ENCODE data around the gene SSBP3. TPM values are rescaled to one million over a fixed set of nuclear protein-coding genes. Genes with fewer than 3 reads are reported as not detected.
A peak's percentile ranks its signal among the peaks of the same experiment; 100 is the strongest.

Gene SSBP3
- total and polyA plus RNA-seq, 4 donors = 7.7 to 24.7 (median 17.3) TPM

DNA sequence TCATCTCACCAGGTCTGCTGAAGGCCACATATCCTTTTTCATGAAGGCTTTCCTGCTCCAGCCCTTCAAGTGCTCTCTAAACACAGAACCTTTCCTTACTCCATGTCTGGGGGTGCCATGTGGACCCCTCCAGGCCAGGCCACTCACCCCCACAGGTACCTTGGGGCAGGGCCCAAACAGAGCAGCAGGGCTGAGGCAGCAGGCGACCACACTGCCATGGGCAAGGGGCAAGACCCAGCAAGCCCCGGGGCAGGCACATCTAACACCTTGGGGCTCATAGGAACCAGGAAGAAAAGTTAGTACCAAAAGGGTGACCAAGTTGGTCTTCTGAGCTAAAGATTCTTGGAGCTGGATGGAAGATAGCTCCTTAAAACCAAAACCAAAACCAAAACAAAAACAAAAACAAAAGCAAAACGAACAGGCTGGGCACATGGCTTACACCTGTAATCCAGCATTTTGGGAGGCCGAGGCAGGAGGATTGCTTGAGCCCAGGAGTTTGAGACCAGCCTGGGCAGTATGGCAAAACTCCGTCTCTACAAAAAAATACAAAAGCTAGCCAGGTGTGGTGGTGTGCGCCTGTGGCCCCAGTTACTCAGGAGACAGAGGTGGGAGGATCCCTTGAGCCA is 142.5 kb downstream of the SSBP3 start (continued):
- TF ChIP-seq, protein P1, sequence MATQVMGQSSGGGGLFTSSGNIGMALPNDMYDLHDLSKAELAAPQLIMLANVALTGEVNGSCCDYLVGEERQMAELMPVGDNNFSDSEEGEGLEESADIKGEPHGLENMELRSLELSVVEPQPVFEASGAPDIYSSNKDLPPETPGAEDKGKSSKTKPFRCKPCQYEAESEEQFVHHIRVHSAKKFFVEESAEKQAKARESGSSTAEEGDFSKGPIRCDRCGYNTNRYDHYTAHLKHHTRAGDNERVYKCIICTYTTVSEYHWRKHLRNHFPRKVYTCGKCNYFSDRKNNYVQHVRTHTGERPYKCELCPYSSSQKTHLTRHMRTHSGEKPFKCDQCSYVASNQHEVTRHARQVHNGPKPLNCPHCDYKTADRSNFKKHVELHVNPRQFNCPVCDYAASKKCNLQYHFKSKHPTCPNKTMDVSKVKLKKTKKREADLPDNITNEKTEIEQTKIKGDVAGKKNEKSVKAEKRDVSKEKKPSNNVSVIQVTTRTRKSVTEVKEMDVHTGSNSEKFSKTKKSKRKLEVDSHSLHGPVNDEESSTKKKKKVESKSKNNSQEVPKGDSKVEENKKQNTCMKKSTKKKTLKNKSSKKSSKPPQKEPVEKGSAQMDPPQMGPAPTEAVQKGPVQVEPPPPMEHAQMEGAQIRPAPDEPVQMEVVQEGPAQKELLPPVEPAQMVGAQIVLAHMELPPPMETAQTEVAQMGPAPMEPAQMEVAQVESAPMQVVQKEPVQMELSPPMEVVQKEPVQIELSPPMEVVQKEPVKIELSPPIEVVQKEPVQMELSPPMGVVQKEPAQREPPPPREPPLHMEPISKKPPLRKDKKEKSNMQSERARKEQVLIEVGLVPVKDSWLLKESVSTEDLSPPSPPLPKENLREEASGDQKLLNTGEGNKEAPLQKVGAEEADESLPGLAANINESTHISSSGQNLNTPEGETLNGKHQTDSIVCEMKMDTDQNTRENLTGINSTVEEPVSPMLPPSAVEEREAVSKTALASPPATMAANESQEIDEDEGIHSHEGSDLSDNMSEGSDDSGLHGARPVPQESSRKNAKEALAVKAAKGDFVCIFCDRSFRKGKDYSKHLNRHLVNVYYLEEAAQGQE (IDR thresholded peaks at IDR 0.05) = no peak

DNA sequence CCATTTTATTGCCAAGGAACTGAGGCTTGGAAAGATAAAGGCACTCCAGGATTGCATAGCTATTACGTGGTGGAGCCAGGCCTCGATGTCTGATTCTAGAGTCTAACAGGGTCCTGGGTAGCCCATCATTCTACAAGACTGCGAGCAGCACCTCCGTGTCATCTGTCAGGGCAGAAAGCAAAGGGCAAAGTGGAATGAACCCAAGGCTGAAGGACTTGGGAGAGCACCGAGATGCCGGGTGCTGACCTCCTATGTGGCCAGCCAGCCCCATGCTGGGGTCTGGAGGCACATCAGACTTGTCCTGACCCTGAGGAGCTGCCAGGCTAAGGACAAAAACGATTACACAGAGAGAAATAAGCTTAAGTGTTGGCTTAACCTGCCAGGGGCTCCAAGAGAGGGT is 143.9 kb downstream of the SSBP3 start:
- Histone ChIP-seq H3K27me3 (ENCODE audit: control insufficient read depth in 4 of 4, insufficient read depth in 4 of 4, low read length in 3 of 4) (no peaks in the 10 kb centered on the region), H3K4me3 (ENCODE audit: low read depth in 1 of 3, low read length in 3 of 3) (no peak overlapping the region), H3K9me3 (ENCODE audit: control insufficient read depth in 4 of 4, low read length in 3 of 4) (no peaks in the 10 kb centered on the region), H3K27ac (ENCODE audit: low read depth in 1 of 2, low read length in 2 of 2) (no peak overlapping the region), H3K9ac (ENCODE audit: low read depth in 1 of 2, low read length in 2 of 2) (no peak overlapping the region), H3K4me1 (ENCODE audit: control insufficient read depth in 4 of 4, insufficient read depth in 4 of 4, low read length in 3 of 4) (peaks cover 0 to 16% (median 4%) of the 10 kb centered on the region in 4 donors), H3K36me3 (ENCODE audit: control insufficient read depth in 4 of 4, insufficient read depth in 3 of 4, low read depth in 1 of 4, low read length in 3 of 4) (no peaks in the 10 kb centered on the region)
- TF ChIP-seq NR2F2 (IDR thresholded peaks at IDR 0.05) = peak; percentile 56
- TF ChIP-seq HNF4A (conservative IDR thresholded peaks at IDR 0.05) = peak in 1 of 2 donors; percentile 45
- TF ChIP-seq, protein P2, sequence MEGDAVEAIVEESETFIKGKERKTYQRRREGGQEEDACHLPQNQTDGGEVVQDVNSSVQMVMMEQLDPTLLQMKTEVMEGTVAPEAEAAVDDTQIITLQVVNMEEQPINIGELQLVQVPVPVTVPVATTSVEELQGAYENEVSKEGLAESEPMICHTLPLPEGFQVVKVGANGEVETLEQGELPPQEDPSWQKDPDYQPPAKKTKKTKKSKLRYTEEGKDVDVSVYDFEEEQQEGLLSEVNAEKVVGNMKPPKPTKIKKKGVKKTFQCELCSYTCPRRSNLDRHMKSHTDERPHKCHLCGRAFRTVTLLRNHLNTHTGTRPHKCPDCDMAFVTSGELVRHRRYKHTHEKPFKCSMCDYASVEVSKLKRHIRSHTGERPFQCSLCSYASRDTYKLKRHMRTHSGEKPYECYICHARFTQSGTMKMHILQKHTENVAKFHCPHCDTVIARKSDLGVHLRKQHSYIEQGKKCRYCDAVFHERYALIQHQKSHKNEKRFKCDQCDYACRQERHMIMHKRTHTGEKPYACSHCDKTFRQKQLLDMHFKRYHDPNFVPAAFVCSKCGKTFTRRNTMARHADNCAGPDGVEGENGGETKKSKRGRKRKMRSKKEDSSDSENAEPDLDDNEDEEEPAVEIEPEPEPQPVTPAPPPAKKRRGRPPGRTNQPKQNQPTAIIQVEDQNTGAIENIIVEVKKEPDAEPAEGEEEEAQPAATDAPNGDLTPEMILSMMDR (IDR thresholded peaks at IDR 0.05; ENCODE audit: low read depth, low read length, missing input control) = no peak
- TF ChIP-seq, protein P3, sequence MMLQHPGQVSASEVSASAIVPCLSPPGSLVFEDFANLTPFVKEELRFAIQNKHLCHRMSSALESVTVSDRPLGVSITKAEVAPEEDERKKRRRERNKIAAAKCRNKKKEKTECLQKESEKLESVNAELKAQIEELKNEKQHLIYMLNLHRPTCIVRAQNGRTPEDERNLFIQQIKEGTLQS (IDR thresholded peaks at IDR 0.05) = no peak
- no peak for TF ChIP-seq SP1 (IDR thresholded peaks at IDR 0.05)
- peak; percentile 58 to 92 for TF ChIP-seq RXRA (IDR thresholded peaks at IDR 0.05)
- no peak for DNase-seq (ENCODE audit: low spot score)
- WGBS = 66% methylated on average over 7 of the region's 7 CpGs

DNA sequence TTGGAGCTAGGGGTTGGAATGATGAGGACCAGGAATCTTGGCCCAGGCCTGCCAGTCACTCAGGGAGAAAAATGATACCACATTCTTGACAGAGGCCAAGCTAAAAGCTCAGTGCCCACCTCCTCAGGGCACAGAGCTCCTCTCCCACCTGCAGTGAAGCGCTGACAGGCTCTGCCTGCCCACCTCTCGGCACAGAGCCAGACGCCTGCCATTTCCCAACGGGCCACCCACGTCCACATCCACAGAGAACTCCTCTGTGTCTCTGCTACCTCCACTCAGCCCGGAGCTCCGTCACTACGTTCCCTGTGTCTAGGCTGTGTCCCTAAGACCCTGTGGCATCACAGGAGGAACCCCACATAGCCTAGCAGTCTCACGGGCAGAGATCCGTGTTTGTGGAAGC is 145.4 kb downstream of the SSBP3 start:
- 96% methylated on average over 10 of the region's 10 CpGs for WGBS
- TF ChIP-seq YY1 (IDR thresholded peaks at IDR 0.05) (no peak), TAF1 (conservative IDR thresholded peaks at IDR 0.05) (no peak), EGR1 (IDR thresholded peaks at IDR 0.05; ENCODE audit: low read depth in 2 of 2) (no peak), NR2F2 (IDR thresholded peaks at IDR 0.05) (no peak), HNF4G (IDR thresholded peaks at IDR 0.05) (no peak), RXRA (IDR thresholded peaks at IDR 0.05) (no peak), RAD21 (IDR thresholded peaks at IDR 0.05) (no peak)
- TF ChIP-seq, protein P4, sequence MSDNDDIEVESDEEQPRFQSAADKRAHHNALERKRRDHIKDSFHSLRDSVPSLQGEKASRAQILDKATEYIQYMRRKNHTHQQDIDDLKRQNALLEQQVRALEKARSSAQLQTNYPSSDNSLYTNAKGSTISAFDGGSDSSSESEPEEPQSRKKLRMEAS (IDR thresholded peaks at IDR 0.05) = no peak
- TF ChIP-seq, protein P5, sequence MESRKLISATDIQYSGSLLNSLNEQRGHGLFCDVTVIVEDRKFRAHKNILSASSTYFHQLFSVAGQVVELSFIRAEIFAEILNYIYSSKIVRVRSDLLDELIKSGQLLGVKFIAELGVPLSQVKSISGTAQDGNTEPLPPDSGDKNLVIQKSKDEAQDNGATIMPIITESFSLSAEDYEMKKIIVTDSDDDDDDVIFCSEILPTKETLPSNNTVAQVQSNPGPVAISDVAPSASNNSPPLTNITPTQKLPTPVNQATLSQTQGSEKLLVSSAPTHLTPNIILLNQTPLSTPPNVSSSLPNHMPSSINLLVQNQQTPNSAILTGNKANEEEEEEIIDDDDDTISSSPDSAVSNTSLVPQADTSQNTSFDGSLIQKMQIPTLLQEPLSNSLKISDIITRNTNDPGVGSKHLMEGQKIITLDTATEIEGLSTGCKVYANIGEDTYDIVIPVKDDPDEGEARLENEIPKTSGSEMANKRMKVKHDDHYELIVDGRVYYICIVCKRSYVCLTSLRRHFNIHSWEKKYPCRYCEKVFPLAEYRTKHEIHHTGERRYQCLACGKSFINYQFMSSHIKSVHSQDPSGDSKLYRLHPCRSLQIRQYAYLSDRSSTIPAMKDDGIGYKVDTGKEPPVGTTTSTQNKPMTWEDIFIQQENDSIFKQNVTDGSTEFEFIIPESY (IDR thresholded peaks at IDR 0.05) = no peak
- no peaks in the 10 kb centered on the region for H3K36me3 ChIP-seq (ENCODE audit: control insufficient read depth in 4 of 4, insufficient read depth in 3 of 4, low read depth in 1 of 4, low read length in 3 of 4)
- no peak for DNase-seq (ENCODE audit: low spot score)
- H3K9me3 ChIP-seq (ENCODE audit: control insufficient read depth in 4 of 4, low read length in 3 of 4) = no peaks in the 10 kb centered on the region
- peaks cover 0 to 10% (median 4%) of the 10 kb centered on the region in 4 donors for H3K4me1 ChIP-seq (ENCODE audit: control insufficient read depth in 4 of 4, insufficient read depth in 4 of 4, low read length in 3 of 4)
- H3K9ac ChIP-seq (ENCODE audit: low read depth in 1 of 2, low read length in 2 of 2) = no peak overlapping the region
- no peaks in the 10 kb centered on the region for H3K27me3 ChIP-seq (ENCODE audit: control insufficient read depth in 4 of 4, insufficient read depth in 4 of 4, low read length in 3 of 4)
- no peak overlapping the region for H3K27ac ChIP-seq (ENCODE audit: low read depth in 1 of 2, low read length in 2 of 2)
- H3K4me3 ChIP-seq (ENCODE audit: low read depth in 1 of 3, low read length in 3 of 3) = no peak overlapping the region

Data from liver (tissue), 9 donors.